HUDEP-2 (cell line): ENCODE measurements around the gene KLK7.

Experiments used
- DNase-seq, 76 experiments: peaks; one replicate each; lab custom pipeline; 2025; ENCODE audit not compliant: unreplicated experiment in 76 of 76; lab: John Stamatoyannopoulos, UW

The KLK7 gene

GRCh38 chr19:50983625-50984292, at the start of gene KLK7:
TSS of gene KLK7 (minus strand) at chr19:50983917. CDS start at chr19:50982399, 1,518 bp downstream.
- peak in 59 of 76 experiments; percentile 14 to 85 (median 46) for DNase-seq

- no peak for DNase-seq
Measured at GRCh38 chr19:51031880-51032225, 48.1 kb upstream of the KLK7 start.

DNA sequence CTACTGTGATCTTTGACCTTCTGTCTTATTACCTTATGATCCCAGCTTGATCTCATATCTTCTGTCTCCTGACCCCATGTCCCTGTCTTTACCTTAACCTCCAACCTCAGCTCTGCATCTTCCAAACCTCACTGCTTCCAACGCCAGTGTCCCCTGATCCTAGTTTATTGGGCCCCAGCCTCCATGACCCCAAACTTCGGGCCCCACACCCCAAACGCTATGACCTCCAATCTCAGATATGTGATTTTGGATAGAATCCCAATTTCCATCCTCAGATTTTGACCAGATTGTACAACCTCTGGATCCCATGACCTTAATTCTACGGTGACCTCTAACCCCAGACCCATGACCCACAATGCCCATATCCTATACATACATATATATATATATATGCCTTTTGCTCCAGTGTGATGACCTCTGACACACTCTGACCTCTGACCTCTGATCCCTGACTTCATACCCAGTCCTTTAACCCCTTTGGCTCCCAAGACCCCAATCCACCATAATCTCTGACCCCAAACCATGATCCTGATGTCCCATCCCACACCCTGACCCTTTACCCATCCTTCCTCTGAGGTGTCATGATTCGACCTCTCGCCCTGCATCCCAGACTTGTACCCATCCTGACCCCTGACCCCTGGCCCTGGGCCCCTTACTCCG, 47.6 kb upstream of the KLK7 start:
- no peak for DNase-seq

DNA sequence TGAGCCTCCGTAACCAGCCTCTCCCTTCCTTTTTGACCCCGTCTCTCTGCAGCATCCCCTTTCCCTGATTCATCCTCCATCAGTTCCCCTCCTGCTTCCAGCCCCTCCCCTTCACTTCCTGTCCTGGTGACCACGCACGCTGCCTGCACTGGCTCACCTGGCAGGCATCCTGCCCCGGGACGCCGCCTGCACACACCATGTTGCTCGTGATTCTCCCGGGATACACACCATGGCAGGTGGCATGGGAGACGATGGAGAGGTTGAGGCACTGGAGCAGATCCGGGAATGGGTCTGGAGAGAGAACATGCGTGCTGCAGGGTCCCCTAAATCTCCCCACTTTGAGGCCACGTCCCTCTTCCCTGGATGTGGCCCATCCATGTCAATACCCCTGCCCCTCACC, 46.9 kb upstream of the KLK7 start:
- DNase-seq: no peak

GRCh38 chr19:51029718-51030117, 46.0 kb upstream of the KLK7 start:
- DNase-seq: no peak

- DNase-seq: no peak
Measured at GRCh38 chr19:51027873-51028272, 44.2 kb upstream of the KLK7 start.

DNA sequence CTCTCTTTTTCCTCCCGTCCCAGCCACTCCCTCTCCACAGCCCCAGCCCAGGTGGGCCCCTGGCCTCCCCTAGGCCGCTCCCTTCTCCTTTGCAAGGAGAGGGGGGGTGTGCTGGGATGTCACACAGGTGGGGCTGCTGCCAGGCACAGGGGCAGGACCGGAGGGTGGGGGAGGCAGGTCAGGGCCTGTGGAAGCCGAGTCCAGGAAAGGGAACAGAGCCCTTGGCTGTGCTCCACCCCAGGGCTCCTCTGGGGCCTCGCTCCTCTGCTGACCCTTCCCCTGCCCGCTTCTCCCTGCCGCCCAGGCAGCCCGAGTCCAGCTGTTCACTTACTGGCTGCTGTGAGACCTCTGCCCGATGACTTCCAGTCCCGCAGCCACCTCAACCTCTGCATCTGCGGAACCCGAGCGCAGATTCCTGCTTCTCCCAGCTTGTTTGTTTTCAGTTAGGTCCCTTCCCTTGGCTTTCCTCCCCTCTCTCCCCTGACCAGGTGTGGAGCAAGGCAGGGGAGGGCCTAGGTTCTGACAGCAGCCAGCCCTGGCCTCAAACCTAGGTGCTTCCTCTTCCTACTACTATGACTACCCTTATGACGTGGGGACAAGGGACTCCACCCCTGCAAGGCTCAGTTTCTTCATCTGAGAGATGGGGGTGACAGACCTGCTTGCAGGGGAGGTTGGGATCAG, 43.5 kb upstream of the KLK7 start:
- DNase-seq: no peak

- no peak for DNase-seq
Measured at GRCh38 chr19:51026554-51026831, 42.8 kb upstream of the KLK7 start, which contains the start of gene KLK11. TSS of gene KLK11 (minus strand) at chr19:51026616. CDS start at chr19:51025631, 985 bp downstream.

DNA sequence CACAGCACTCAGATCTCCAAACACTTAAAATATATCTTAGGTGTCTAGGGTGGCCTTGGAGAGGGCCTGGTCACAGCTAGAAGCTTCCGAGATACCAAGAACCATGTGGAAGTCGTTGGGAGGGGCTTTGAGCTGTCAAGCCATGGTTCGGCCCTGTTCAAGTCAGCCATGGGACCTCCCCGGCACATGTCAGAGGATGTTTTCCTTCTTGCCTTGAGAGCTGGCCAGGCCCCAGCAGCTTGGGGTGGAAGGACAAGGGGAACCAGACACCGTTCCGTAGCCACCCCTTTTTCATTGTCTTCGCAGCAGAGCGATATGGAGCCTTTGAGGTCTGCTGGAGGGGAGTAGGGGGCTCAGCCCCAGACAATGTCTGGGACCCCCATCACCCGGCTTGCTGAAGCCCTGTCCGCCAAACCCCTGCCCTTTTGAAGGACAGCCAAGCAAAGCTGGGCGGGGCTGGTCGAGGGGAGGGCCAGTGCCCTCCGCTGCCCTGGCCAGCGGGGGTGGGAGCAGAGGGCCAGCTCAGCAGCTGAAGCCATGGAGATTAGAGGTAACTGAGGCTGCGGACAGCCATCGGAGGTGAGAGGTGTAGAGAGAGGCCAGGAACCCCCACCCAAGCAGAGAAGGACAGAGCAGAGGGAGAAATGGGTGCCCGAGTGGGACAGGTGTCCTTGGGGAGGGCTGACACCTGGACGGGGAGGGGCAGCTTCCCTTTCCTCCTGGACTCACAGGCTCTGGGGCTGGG, 42.3 kb upstream of the KLK7 start:
- no peak for DNase-seq

GRCh38 chr19:51025401-51025800, 41.7 kb upstream of the KLK7 start:
- DNase-seq: no peak

- DNase-seq: no peak
Measured at GRCh38 chr19:51024924-51025323, 41.2 kb upstream of the KLK7 start.

DNA sequence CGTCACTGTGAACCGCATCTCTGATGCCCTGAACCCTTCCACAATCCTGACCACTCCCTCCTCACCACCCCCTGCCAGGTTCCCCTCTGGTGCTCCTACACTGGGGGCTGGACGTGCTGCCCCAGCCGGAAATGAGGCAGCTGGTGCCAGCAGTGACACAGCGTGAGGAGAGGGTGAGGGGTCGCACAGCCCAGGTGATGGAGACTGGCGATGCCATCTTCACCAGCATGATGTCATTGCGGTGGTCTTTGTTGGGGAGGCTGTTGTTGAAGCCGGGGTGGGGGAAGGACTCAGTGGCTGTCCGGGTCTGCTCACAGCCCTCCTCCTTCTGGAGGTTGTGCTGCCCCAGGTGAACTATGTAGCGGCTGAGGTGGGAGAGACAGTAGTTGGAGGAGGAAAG, 40.2 kb upstream of the KLK7 start:
- no peak for DNase-seq

GRCh38 chr19:51022526-51022925, 38.8 kb upstream of the KLK7 start:
- no peak for DNase-seq

- peak in 27 of 76 experiments; percentile 2 to 64 (median 26) for DNase-seq
Measured at GRCh38 chr19:51020988-51021651, 37.4 kb upstream of the KLK7 start.

DNA sequence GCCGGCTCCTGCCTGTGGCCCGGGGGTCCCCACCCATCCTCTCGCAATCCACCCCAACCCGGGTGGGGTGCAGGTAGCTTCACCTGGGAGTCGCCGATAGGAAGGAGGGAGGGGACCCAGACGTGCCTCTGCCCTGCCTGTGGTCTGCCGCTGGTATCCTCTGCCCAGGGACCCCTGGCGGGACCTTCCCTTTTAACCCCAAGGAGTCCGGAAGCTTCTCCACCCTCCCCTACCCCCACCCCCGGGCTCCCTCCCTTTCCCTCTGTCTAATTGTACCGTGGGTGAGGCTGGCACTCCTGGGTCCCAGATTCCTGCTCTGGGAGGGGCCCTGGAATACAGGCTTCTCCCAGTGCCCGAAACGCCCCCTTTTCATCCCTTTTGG, 35.8 kb upstream of the KLK7 start, which contains the start of gene KLK10:
TSS of gene KLK10 (minus strand) at position 166 of the 382 bp plus-strand sequence. CDS start 579 bp downstream, outside the sequence.
- no peak for DNase-seq

GRCh38 chr19:51018745-51019543, 35.2 kb upstream of the KLK7 start:
- peak in 1 of 76 experiments; percentile 5 for DNase-seq

GRCh38 chr19:51016798-51017683, 33.3 kb upstream of the KLK7 start:
- DNase-seq: peak in 59 of 76 experiments; percentile 5 to 76 (median 52)

- no peak for DNase-seq
Measured at GRCh38 chr19:51015691-51016267, 32.1 kb upstream of the KLK7 start.

DNA sequence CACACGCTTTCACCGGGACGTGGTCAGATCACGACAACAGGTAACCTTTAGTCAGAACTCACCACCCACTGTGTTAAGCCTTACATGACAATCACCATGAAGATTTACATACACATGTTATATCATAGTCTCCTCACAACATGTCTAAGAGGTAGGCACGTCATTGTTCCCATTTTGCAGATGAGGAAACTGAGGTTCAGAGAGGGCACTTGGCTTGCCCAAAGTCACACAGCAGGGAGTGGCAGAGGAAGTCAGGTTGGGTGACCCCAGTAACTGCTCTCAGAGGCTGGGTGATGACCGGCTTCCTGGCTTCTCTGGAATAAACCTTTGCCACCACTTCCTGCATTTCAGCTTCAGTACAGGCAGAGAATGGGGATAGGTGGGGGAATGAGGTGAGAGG, 30.5 kb upstream of the KLK7 start:
- DNase-seq: no peak
